ENCODE measurements around the gene PLPPR3. TPM values are rescaled to one million over a fixed set of nuclear protein-coding genes. Genes with fewer than 3 reads are reported as not detected.
A peak's percentile ranks its signal among the peaks of the same experiment; 100 is the strongest.

Gene PLPPR3
- total RNA-seq, 1 experiment from 2014 or later, result 63.7 TPM

DNA sequence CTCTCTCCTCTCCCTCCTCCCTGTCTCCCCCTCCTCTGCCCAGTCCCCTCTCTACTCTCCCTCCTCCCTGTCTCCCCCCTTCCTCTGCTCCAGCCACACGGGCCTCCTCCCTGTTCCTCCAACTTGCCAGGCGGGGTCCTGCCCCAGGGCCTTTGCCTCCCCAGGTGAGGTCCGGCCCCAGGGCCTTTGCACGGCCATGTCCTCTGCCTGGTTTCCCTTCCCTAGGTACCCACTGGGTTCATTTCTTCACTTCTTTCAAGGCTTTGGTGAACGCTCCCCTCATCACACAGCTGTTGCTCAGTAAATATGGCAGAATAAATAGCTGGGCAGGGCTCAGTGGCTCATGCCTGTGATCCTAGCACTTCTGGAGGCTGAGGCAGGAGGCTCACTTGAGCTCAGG is 49.7 kb downstream of the PLPPR3 start:
- no peak overlapping the region for H3K4me3 ChIP-seq (ENCODE audit: low read depth in 2 of 2, low read length in 2 of 2)
- peaks cover 6% of the 10 kb centered on the region for H3K4me1 ChIP-seq (ENCODE audit: control insufficient read depth, insufficient read depth, low read length)
- no peaks in the 10 kb centered on the region for H3K9me3 ChIP-seq (ENCODE audit: control insufficient read depth, insufficient read depth, low read depth, low read length)
- BruUV-seq (replicated peaks), result no TSS peak
- in situ Hi-C loops (cut with HindIII; ENCODE audit: low pct_unique_long_range_greater_than_20kb, low sequenced_read_pairs), result no loop called here
- no peak for TF ChIP-seq SIN3A (IDR thresholded peaks at IDR 0.05; ENCODE audit: borderline replicate concordance, insufficient read depth, low read depth, low read length)
- no peak for TF ChIP-seq TCF7L2 (IDR thresholded peaks at IDR 0.05; ENCODE audit: low read depth, low read length)
- no peak for TF ChIP-seq POLR2AphosphoS5 (IDR thresholded peaks at IDR 0.05; ENCODE audit: low read depth, low read length)
- TF ChIP-seq, protein P1, sequence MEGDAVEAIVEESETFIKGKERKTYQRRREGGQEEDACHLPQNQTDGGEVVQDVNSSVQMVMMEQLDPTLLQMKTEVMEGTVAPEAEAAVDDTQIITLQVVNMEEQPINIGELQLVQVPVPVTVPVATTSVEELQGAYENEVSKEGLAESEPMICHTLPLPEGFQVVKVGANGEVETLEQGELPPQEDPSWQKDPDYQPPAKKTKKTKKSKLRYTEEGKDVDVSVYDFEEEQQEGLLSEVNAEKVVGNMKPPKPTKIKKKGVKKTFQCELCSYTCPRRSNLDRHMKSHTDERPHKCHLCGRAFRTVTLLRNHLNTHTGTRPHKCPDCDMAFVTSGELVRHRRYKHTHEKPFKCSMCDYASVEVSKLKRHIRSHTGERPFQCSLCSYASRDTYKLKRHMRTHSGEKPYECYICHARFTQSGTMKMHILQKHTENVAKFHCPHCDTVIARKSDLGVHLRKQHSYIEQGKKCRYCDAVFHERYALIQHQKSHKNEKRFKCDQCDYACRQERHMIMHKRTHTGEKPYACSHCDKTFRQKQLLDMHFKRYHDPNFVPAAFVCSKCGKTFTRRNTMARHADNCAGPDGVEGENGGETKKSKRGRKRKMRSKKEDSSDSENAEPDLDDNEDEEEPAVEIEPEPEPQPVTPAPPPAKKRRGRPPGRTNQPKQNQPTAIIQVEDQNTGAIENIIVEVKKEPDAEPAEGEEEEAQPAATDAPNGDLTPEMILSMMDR (IDR thresholded peaks at IDR 0.05), result no peak
- TF ChIP-seq, protein P2, sequence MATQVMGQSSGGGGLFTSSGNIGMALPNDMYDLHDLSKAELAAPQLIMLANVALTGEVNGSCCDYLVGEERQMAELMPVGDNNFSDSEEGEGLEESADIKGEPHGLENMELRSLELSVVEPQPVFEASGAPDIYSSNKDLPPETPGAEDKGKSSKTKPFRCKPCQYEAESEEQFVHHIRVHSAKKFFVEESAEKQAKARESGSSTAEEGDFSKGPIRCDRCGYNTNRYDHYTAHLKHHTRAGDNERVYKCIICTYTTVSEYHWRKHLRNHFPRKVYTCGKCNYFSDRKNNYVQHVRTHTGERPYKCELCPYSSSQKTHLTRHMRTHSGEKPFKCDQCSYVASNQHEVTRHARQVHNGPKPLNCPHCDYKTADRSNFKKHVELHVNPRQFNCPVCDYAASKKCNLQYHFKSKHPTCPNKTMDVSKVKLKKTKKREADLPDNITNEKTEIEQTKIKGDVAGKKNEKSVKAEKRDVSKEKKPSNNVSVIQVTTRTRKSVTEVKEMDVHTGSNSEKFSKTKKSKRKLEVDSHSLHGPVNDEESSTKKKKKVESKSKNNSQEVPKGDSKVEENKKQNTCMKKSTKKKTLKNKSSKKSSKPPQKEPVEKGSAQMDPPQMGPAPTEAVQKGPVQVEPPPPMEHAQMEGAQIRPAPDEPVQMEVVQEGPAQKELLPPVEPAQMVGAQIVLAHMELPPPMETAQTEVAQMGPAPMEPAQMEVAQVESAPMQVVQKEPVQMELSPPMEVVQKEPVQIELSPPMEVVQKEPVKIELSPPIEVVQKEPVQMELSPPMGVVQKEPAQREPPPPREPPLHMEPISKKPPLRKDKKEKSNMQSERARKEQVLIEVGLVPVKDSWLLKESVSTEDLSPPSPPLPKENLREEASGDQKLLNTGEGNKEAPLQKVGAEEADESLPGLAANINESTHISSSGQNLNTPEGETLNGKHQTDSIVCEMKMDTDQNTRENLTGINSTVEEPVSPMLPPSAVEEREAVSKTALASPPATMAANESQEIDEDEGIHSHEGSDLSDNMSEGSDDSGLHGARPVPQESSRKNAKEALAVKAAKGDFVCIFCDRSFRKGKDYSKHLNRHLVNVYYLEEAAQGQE (IDR thresholded peaks at IDR 0.05; ENCODE audit: insufficient read depth in 1 of 2, low read depth in 2 of 2, low read length in 1 of 2), result no peak
- no peak overlapping the region; the same call in 1 of the 2 replicates for H3K27ac ChIP-seq (ENCODE audit: low read length)
- intact Hi-C loops (cut with micrococcal nuclease; ENCODE audit: unreplicated experiment), result loop anchor here (10.0 kb wide), 1 partner anchor 143 kb away; the partner anchor contains the start of genes KISS1R and R3HDM4
- no peaks in the 10 kb centered on the region for H3K27me3 ChIP-seq (ENCODE audit: control insufficient read depth, insufficient read depth, low read length)
- CTCF ChIA-PET, result no interaction called here
- POLR2A ChIA-PET, result no interaction called here
- DNase-seq (ENCODE audit: low read depth, low spot score) (no peak), ATAC-seq (no peak)
- H3K36me3 ChIP-seq (ENCODE audit: control insufficient read depth, insufficient read depth, low read length), result no peaks in the 10 kb centered on the region

DNA sequence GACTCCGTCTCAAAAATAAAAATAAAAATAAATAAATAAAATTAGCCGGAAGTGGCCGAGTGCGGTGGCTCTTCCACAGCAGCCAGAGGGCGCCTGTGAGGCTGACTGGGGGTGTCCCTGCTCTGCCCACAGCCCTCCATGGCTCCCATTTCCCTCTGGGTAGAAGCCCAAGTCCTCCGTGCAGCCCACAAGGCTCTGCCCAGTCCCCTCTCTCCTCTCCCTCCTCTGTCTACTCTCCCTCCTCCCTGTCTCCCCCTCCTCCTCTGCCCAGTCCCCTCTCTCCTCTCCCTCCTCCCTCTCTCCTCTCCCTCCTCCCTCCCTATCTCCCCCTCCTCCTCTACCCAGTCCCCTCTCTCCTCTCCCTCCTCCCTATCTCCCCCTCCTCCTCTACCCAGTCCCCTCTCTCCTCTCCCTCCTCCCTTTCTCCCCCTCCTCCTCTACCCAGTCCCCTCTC is 50.4 kb downstream of the PLPPR3 start:
- ATAC-seq (peak; percentile 82), DNase-seq (ENCODE audit: low read depth, low spot score) (no peak)
- BruUV-seq (replicated peaks), result no TSS peak
- Histone ChIP-seq H3K9me3 (ENCODE audit: control insufficient read depth, insufficient read depth, low read depth, low read length) (no peaks in the 10 kb centered on the region), H3K4me3 (ENCODE audit: low read depth in 2 of 2, low read length in 2 of 2) (no peak overlapping the region), H3K27ac (ENCODE audit: low read length) (no peak overlapping the region), H3K27me3 (ENCODE audit: control insufficient read depth, insufficient read depth, low read length) (no peaks in the 10 kb centered on the region), H3K36me3 (ENCODE audit: control insufficient read depth, insufficient read depth, low read length) (no peaks in the 10 kb centered on the region), H3K4me1 (ENCODE audit: control insufficient read depth, insufficient read depth, low read length) (peaks cover 6% of the 10 kb centered on the region)
- in situ Hi-C loops (cut with HindIII; ENCODE audit: low pct_unique_long_range_greater_than_20kb, low sequenced_read_pairs) (no loop called here), intact Hi-C loops (cut with micrococcal nuclease; ENCODE audit: unreplicated experiment) (loop anchor here (10.0 kb wide), 1 partner anchor 143 kb away; the partner anchor contains the start of genes KISS1R and R3HDM4)
- CTCF ChIA-PET, result no interaction called here
- POLR2A ChIA-PET, result no interaction called here
- TF ChIP-seq POLR2AphosphoS5 (IDR thresholded peaks at IDR 0.05; ENCODE audit: low read depth, low read length) (no peak), SIN3A (IDR thresholded peaks at IDR 0.05; ENCODE audit: borderline replicate concordance, insufficient read depth, low read depth, low read length) (no peak), TCF7L2 (IDR thresholded peaks at IDR 0.05; ENCODE audit: low read depth, low read length) (no peak)
- TF ChIP-seq, protein P2 (IDR thresholded peaks at IDR 0.05; ENCODE audit: insufficient read depth in 1 of 2, low read depth in 2 of 2, low read length in 1 of 2), result no peak
- TF ChIP-seq, protein P1 (IDR thresholded peaks at IDR 0.05), result no peak; the same call in 1 of the 2 replicates
